Muscle of leg (tissue), 11 donors: Measurements from ENCODE around the gene THSD8. TPM values are rescaled to one million over a fixed set of nuclear protein-coding genes. Genes with fewer than 3 reads are reported as not detected.
A peak's percentile ranks its signal among the peaks of the same experiment; 100 is the strongest.

Source experiments
- DNase-seq: peaks from one replicate; pipeline ENCODE4 v3.0.0; 2013
- H3K27ac ChIP-seq: one replicate; pipeline ENCODE4 v1.5.1; 2013; ENCODE audit warnings: mild to moderate bottlenecking, low read length, control low read depth
- H3K27me3 ChIP-seq: one replicate; pipeline ENCODE4 v1.6.1; 2013; ENCODE audit warnings: low read length; ENCODE audit not compliant: control insufficient read depth, insufficient read depth
- H3K36me3 ChIP-seq: one replicate; pipeline ENCODE4 v1.6.1; 2013; ENCODE audit warnings: low read length; ENCODE audit not compliant: control insufficient read depth, insufficient read depth
- H3K4me1 ChIP-seq: one replicate; pipeline ENCODE4 v1.6.1; 2013; ENCODE audit warnings: low read length; ENCODE audit not compliant: control insufficient read depth, insufficient read depth
- H3K4me3 ChIP-seq: one replicate; pipeline ENCODE4 v1.5.1; 2013; ENCODE audit warnings: low read length, control low read depth
- H3K9me3 ChIP-seq: replicated peaks from 2 replicates; pipeline ENCODE4 v1.6.1; 2013; ENCODE audit warnings: low read depth, low read length; ENCODE audit not compliant: control insufficient read depth
- WGBS: methylation state at CpG from one replicate; pipeline ENCODE4 v1.1.5; 2013; ENCODE audit warnings: missing lambda C conversion rate; ENCODE audit not compliant: insufficient coverage; 5-methylcytosine and 5-hydroxymethylcytosine counted together
- polyA plus RNA-seq, 8 donors: library from polyadenylated mRNA; unstranded; fragments of 120-200 nt; gene quantifications; one replicate each; pipeline versions ENCODE4 v1.2.1 to v1.2.3, GENCODE V29; 2013; ENCODE audit warnings: inconsistent platforms in 1 of 8, low replicate concordance in 1 of 8; ENCODE audit not compliant: insufficient read length in 8 of 8, insufficient read depth in 1 of 8
- total RNA-seq: library from RNA; stranded (reverse); fragments of 120-200 nt; gene quantifications from one replicate; pipeline ENCODE4 v1.2.4, GENCODE V29; 2013

THSD8 gene
- total and polyA plus RNA-seq, 9 donors: 0.84 to 5.1 (median 3.0) TPM

- Histone ChIP-seq H3K4me3 (no peak overlapping the region), H3K27me3 (no peaks in the 10 kb centered on the region), H3K9me3 (no peaks in the 10 kb centered on the region), H3K36me3 (peaks cover 32% of the 10 kb centered on the region), H3K4me1 (peaks cover 24% of the 10 kb centered on the region), H3K27ac (no peak overlapping the region)
- WGBS: 97% methylated on average over 11 of the region's 15 CpGs
- DNase-seq: no peak
Measured at GRCh38 chr19:12767666-12768065, 34.2 kb upstream of the THSD8 start.

DNA sequence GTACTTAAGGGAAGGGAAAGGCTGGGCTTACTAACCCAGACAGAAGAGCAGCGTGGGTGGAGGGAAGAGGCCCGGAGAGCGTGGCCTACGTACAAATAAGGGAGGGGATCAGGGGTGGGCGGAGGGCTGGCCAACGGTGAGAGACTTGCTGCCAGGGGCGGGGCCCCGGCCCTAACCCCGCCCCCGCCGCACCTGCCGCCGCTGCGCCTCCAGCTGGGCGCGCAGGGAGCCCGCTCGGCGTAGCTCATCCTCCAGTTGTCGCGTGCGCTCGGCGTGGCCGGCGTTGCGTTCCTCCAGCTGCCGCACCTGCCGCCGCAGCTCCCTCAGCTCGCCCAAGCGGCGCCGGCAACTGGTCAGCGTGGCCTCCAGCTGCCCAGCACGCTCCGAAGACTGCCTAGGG lies 32.2 kb upstream of the THSD8 start:
- DNase-seq: peak; percentile 67
- Histone ChIP-seq H3K27ac (peak overlapping the region; percentile 60), H3K36me3 (peaks cover 18% of the 10 kb centered on the region), H3K9me3 (no peaks in the 10 kb centered on the region), H3K4me1 (peaks cover 31% of the 10 kb centered on the region), H3K4me3 (no peak overlapping the region), H3K27me3 (no peaks in the 10 kb centered on the region)
- WGBS: 17% methylated on average over 37 of the region's 37 CpGs

- Histone ChIP-seq H3K4me1 (peaks cover 37% of the 10 kb centered on the region), H3K27ac (no peak overlapping the region), H3K9me3 (no peaks in the 10 kb centered on the region), H3K27me3 (no peaks in the 10 kb centered on the region), H3K4me3 (no peak overlapping the region), H3K36me3 (peaks cover 14% of the 10 kb centered on the region)
- no peak for DNase-seq
- 92% methylated on average over 6 of the region's 13 CpGs for WGBS
Measured at GRCh38 chr19:12770922-12771321, 30.9 kb upstream of the THSD8 start.

GRCh38 chr19:12772323-12772722 lies 29.5 kb upstream of the THSD8 start:
- Histone ChIP-seq H3K9me3 (no peaks in the 10 kb centered on the region), H3K36me3 (peaks cover 13% of the 10 kb centered on the region), H3K4me3 (no peak overlapping the region), H3K4me1 (peaks cover 34% of the 10 kb centered on the region), H3K27me3 (no peaks in the 10 kb centered on the region), H3K27ac (no peak overlapping the region)
- 58% methylated on average over 2 of the region's 4 CpGs for WGBS
- DNase-seq: no peak

DNA sequence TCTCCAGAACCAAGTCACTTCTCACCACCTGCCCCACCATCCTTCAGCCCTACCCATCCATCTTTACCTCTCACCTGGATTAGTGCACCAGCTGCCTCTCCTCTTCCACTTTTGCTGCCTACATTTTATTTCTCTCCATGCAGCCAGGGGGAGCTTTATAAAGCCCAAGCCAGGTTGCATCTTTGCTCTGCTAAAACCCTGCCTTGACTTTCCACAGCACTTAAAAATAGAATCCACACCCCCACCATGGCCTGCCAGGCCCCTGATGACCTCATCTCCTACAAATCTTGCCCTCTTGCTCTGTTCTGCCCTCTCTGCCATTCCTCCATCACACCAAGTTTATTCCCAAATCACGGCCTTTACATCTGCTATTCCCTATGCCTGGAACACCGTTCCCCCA lies 28.3 kb upstream of the THSD8 start:
- Histone ChIP-seq H3K9me3 (no peaks in the 10 kb centered on the region), H3K27ac (no peak overlapping the region), H3K36me3 (peaks cover 7% of the 10 kb centered on the region), H3K4me3 (no peak overlapping the region), H3K4me1 (peaks cover 46% of the 10 kb centered on the region), H3K27me3 (no peaks in the 10 kb centered on the region)
- WGBS: 94% methylated on average over 2 of the region's 2 CpGs
- peak; percentile 48 for DNase-seq

DNA sequence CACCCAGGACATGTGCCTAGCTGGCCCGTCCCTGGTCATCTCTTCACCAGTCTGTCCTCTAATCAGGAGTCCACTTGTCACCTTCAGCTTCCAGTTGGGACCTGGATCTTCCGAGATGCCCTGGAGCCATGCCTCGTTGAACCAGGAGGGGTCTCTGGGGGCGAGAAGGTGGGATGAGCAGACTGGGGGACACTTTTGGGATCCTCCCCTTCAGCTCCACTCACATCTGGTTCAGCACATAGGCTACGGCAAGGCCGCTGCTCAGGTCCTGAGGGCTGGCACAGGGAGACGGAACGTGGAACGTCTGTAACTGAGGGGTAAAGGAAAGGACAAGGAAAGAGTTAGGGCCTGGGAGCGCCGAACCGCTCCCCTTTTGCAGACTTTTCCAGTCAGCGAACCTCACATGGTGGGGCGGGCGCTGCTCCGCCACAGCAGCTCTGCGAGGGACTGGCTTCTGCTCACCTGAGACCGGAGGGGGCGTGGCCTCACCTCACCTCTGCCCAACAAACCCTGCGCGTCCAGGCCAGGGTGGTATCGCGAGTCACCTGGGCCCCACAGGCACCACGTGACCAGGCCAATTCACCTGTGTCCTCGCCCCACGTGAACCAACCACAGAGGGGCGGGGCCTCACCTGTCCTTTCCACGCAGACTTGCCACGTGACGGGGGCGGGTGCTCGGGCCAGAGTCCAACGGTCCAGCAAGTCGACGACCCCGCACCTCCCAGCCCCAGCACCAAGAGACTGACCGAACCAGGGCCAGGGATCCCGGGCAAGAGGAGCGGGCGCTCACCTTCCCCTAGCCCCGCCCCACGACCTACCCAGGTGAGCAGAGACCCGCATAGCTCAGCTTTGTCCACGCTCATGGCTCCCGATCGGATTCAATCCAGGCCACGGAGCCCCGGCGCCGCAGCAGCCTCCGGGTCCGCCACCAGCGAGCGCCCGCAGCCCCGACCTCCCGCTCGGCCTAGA lies 27.0 kb upstream of the THSD8 start, which contains the start of gene HOOK2:
HOOK2 (minus strand) TSS at position 965 of the 968 bp plus-strand sequence; CDS start at position 862, 103 bp downstream.
- Histone ChIP-seq H3K9me3 (no peaks in the 10 kb centered on the region), H3K27ac (peak within 1 kb of the TSS; percentile 55), H3K4me1 (peaks cover 53% of the 10 kb centered on the region), H3K4me3 (peak within 1 kb of the TSS; percentile 79), H3K27me3 (no peaks in the 10 kb centered on the region), H3K36me3 (peaks cover 5% of the 10 kb centered on the region)
- DNase-seq: peak; percentile 53
- 7% methylated on average over 37 of the region's 58 CpGs for WGBS

GRCh38 chr19:12777217-12778016 lies 24.5 kb upstream of the THSD8 start:
- WGBS: 7% methylated on average over 29 of the region's 43 CpGs
- Histone ChIP-seq H3K27ac (peak overlapping the region; percentile 99), H3K4me1 (peaks cover 54% of the 10 kb centered on the region), H3K36me3 (peaks cover 3% of the 10 kb centered on the region), H3K9me3 (no peaks in the 10 kb centered on the region), H3K27me3 (no peaks in the 10 kb centered on the region), H3K4me3 (peak overlapping the region; percentile 70)
- peak; percentile 90 for DNase-seq

- Histone ChIP-seq H3K36me3 (peaks cover 3% of the 10 kb centered on the region), H3K4me3 (peak overlapping the region; percentile 70), H3K27me3 (no peaks in the 10 kb centered on the region), H3K4me1 (peaks cover 56% of the 10 kb centered on the region), H3K9me3 (no peaks in the 10 kb centered on the region), H3K27ac (peak overlapping the region; percentile 99)
- peak; percentile 92 for DNase-seq
- WGBS: 0% methylated on average over 19 of the region's 44 CpGs
Measured at GRCh38 chr19:12778017-12778904, 23.6 kb upstream of the THSD8 start.

GRCh38 chr19:12778905-12779161 lies 23.0 kb upstream of the THSD8 start:
- Histone ChIP-seq H3K27me3 (no peaks in the 10 kb centered on the region), H3K4me3 (peak overlapping the region; percentile 70), H3K36me3 (no peaks in the 10 kb centered on the region), H3K27ac (peak overlapping the region; percentile 99), H3K9me3 (no peaks in the 10 kb centered on the region), H3K4me1 (peaks cover 59% of the 10 kb centered on the region)
- WGBS: 3% methylated on average over 5 of the region's 6 CpGs
- no peak for DNase-seq
